ENCODE results near the gene RAB33A.

RAB33A gene

GRCh38 chrX:130139474-130140201, 32.1 kb upstream of the RAB33A start:
- TF ChIP-seq CTCF (IDR thresholded peaks at IDR 0.05; ENCODE audit: low read depth, low read length), result no peak
- no peak overlapping the region for H3K4me3 ChIP-seq (ENCODE audit: low read depth, low read length)

- H3K4me3 ChIP-seq (ENCODE audit: low read depth, low read length), result no peak overlapping the region
- TF ChIP-seq CTCF (IDR thresholded peaks at IDR 0.05; ENCODE audit: low read depth, low read length), result no peak
Measured at GRCh38 chrX:130144509-130144908, 27.3 kb upstream of the RAB33A start.

- no peak for TF ChIP-seq CTCF (IDR thresholded peaks at IDR 0.05; ENCODE audit: low read depth, low read length)
- no peak overlapping the region for H3K4me3 ChIP-seq (ENCODE audit: low read depth, low read length)
Measured at GRCh38 chrX:130145123-130145522, 26.6 kb upstream of the RAB33A start.

GRCh38 chrX:130147631-130148030, 24.1 kb upstream of the RAB33A start:
- TF ChIP-seq CTCF (IDR thresholded peaks at IDR 0.05; ENCODE audit: low read depth, low read length), result no peak

GRCh38 chrX:130155564-130155963, 16.2 kb upstream of the RAB33A start:
- TF ChIP-seq CTCF (IDR thresholded peaks at IDR 0.05; ENCODE audit: low read depth, low read length), result no peak
- H3K4me3 ChIP-seq (ENCODE audit: low read depth, low read length), result no peak overlapping the region

More at GRCh38 chrX:130147631-130148030, 24.1 kb upstream of the RAB33A start:
- H3K4me3 ChIP-seq (ENCODE audit: low read depth, low read length), result no peak overlapping the region

- no peak for TF ChIP-seq CTCF (IDR thresholded peaks at IDR 0.05; ENCODE audit: low read depth, low read length)
- H3K4me3 ChIP-seq (ENCODE audit: low read depth, low read length), result no peak overlapping the region
Measured at GRCh38 chrX:130158311-130158710, 13.5 kb upstream of the RAB33A start.

- H3K4me3 ChIP-seq (ENCODE audit: low read depth, low read length), result no peak overlapping the region
- no peak for TF ChIP-seq CTCF (IDR thresholded peaks at IDR 0.05; ENCODE audit: low read depth, low read length)
Measured at GRCh38 chrX:130159776-130160175, 12.0 kb upstream of the RAB33A start.

Measured in WI38 (cell line).